Fibroblast of villous mesenchyme (primary cell): Measurements from ENCODE around the gene MAPK8. TPM values are rescaled to one million over a fixed set of nuclear protein-coding genes. Genes with fewer than 3 reads are reported as not detected.
A peak's percentile ranks its signal among the peaks of the same experiment; 100 is the strongest.

Source experiments
- DNase-seq: peaks from one replicate; pipeline ENCODE4 v3.0.0-alpha.2; 2010; ENCODE audit warnings: low read depth
- H3K4me3 ChIP-seq: 2 replicates; pipeline ENCODE4 v1.5.1; 2011; ENCODE audit warnings: low read depth, mild to moderate bottlenecking, low read length
- CTCF ChIP-seq: IDR thresholded peaks from 2 replicates; pipeline ENCODE4 v1.5.1; 2012; ENCODE audit warnings: low read depth, mild to moderate bottlenecking, low read length; ENCODE audit not compliant: insufficient read depth
- total RNA-seq: library from RNA; depleted of rRNA; stranded (reverse); fragments of >200 nt; gene quantifications from 2 replicates; pipeline ENCODE4 v1.2.3, GENCODE V29; 2012

Gene MAPK8
- total RNA-seq, 1 donor = 111 TPM

DNA sequence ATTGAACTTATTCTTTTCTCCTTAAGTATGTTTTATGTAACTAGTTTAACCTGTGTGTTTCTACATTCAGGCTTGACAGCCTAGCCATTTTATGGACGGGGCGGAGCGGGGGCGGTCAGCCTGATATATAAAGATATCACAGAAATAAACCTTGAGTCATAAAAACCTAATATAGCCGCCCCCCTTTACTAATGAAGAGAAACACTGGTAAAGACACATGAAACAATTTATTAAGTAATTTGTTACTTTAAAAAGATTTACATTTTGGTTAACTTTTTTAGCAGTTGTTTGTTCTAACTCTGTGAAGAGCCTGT, 84.0 kb downstream of the MAPK8 start:
- H3K4me3 ChIP-seq = no peak overlapping the region
- no peak for TF ChIP-seq CTCF
- DNase-seq = no peak

DNA sequence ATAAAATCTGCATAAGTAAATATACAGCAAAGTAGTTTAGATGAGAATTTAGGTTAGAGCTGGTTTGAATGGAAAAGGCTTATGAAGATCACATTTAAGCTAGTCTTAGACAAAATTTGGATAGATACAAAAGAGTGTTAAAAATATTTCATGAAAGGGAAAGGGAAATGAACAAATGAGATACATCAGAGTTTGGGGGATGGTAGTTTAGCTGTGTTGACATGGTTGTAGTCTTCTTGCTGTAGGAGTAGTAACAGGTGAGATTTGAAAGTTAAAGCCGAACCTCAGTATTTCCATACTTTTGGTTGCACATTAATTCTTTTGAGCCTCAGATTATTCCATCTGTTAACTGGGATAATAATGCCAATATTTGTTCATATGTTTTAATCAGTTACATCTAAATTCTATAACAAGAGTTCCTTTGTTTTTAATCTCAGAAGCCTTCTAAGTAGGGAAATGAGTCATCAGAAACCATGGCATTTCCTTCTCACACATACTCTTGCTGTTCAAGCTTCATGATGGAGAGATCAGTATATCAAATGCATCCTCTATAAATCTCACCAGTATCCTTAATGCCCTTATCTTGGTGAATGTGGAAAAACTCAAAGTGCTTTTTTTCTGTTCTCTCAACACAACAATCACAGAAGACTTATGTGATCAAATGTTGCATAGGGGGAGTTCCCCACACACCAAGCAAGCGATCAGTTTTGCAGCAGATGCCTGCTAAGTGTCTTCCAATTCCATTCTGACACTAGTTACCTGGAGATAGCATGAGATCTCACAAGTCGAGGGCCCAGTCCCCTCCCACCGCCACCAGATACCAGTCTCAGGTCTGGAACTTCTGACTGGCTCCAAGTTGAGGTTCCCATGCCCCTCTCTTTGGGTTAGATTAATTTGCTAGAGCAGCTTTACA, 84.7 kb downstream of the MAPK8 start:
- no peak overlapping the region for H3K4me3 ChIP-seq
- DNase-seq = peak; percentile 48
- no peak for TF ChIP-seq CTCF

GRCh38 chr10:48391994-48392393, 85.5 kb downstream of the MAPK8 start:
- no peak for TF ChIP-seq CTCF
- no peak overlapping the region for H3K4me3 ChIP-seq
- DNase-seq = no peak

- H3K4me3 ChIP-seq = no peak overlapping the region
- TF ChIP-seq CTCF = no peak
- DNase-seq = no peak
Measured at GRCh38 chr10:48398261-48398660, 91.8 kb downstream of the MAPK8 start.

- TF ChIP-seq CTCF = no peak
- no peak overlapping the region for H3K4me3 ChIP-seq
- DNase-seq = no peak
Measured at GRCh38 chr10:48399056-48399541, 92.6 kb downstream of the MAPK8 start.

GRCh38 chr10:48399551-48399950, 93.1 kb downstream of the MAPK8 start:
- TF ChIP-seq CTCF = no peak
- no peak overlapping the region for H3K4me3 ChIP-seq
- no peak for DNase-seq
